Measurements from ENCODE around the gene SOX6.

The SOX6 gene

GRCh38 chr11:16027621-16028020 lies 328.7 kb downstream of the SOX6 start:
- DNase-seq = no peak

- DNase-seq = no peak
Measured at GRCh38 chr11:16026849-16027248, 329.5 kb downstream of the SOX6 start.

- DNase-seq = no peak
Measured at GRCh38 chr11:16018931-16019330, 337.4 kb downstream of the SOX6 start.

GRCh38 chr11:16016468-16016829 lies 339.9 kb downstream of the SOX6 start:
- DNase-seq = no peak

- no peak for DNase-seq
Measured at GRCh38 chr11:16015741-16016467, 340.4 kb downstream of the SOX6 start.

- DNase-seq = no peak
Measured at GRCh38 chr11:16013649-16014275, 342.6 kb downstream of the SOX6 start.

- DNase-seq = no peak
Measured at GRCh38 chr11:16013242-16013641, 343.1 kb downstream of the SOX6 start.

- DNase-seq = no peak
Measured at GRCh38 chr11:16012125-16012751, 344.1 kb downstream of the SOX6 start.

- no peak for DNase-seq
Measured at GRCh38 chr11:16011396-16011795, 344.9 kb downstream of the SOX6 start.

GRCh38 chr11:16009021-16009420 lies 347.3 kb downstream of the SOX6 start:
- no peak for DNase-seq

GRCh38 chr11:16007514-16007913 lies 348.8 kb downstream of the SOX6 start:
- no peak for DNase-seq

- no peak for DNase-seq
Measured at GRCh38 chr11:16002942-16003341, 353.4 kb downstream of the SOX6 start.

GRCh38 chr11:16001899-16002426 lies 354.4 kb downstream of the SOX6 start:
- DNase-seq = no peak

- no peak for DNase-seq
Measured at GRCh38 chr11:16001044-16001568, 355.2 kb downstream of the SOX6 start.

- DNase-seq = no peak
Measured at GRCh38 chr11:16000065-16000464, 356.3 kb downstream of the SOX6 start.

- DNase-seq = no peak
Measured at GRCh38 chr11:15993345-15993744, 363.0 kb downstream of the SOX6 start.

- no peak for DNase-seq
Measured at GRCh38 chr11:15991215-15991614, 365.1 kb downstream of the SOX6 start.

GRCh38 chr11:15989685-15990084 lies 366.7 kb downstream of the SOX6 start:
- no peak for DNase-seq

GRCh38 chr11:15988693-15989231 lies 367.6 kb downstream of the SOX6 start:
- DNase-seq = no peak

- no peak for DNase-seq
Measured at GRCh38 chr11:15988016-15988550, 368.3 kb downstream of the SOX6 start.

- no peak for DNase-seq
Measured at GRCh38 chr11:15987046-15987445, 369.3 kb downstream of the SOX6 start.

GRCh38 chr11:15985860-15986139 lies 370.5 kb downstream of the SOX6 start:
- DNase-seq = no peak

GRCh38 chr11:15985127-15985859 lies 371.1 kb downstream of the SOX6 start:
- DNase-seq = no peak
